Right lobe of liver (tissue), 6 donors: Measurements from ENCODE around the gene PET100. TPM values are rescaled to one million over a fixed set of nuclear protein-coding genes. Genes with fewer than 3 reads are reported as not detected.
A peak's percentile ranks its signal among the peaks of the same experiment; 100 is the strongest.

ENCODE experiments used
- ATAC-seq, 4 donors: fragments of 200-7000 bp; cut with Tn5 transposase; one replicate each; pipeline ENCODE4 v1.9.1; 2020; ENCODE audit warnings: mild to moderate bottlenecking in 4 of 4, moderate library complexity in 4 of 4
- DNase-seq, 3 donors: peaks; one replicate each; pipeline ENCODE4 v3.0.0-alpha.2; 2020
- H3K27ac ChIP-seq, 3 donors: fragments of 200-600 bp; one replicate each; pipeline ENCODE4 v1.8.0; 2022
- H3K27me3 ChIP-seq, 2 donors: fragments of 200-600 bp; one replicate each; pipeline ENCODE4 v1.8.0; 2022
- H3K36me3 ChIP-seq, 4 donors: fragments of 200-600 bp; sonication (generic) in 1 of 4; one replicate each; pipeline versions ENCODE4 v1.5.1 to v1.8.0; 2017 to 2022; ENCODE audit warnings: control low read depth in 1 of 4
- H3K4me1 ChIP-seq, 4 donors: fragments of 200-600 bp; sonication (generic) in 1 of 4; one replicate each; pipeline versions ENCODE4 v1.5.1 to v1.8.0; 2017 to 2022; ENCODE audit warnings: control low read depth in 1 of 4
- H3K4me3 ChIP-seq, 3 donors: fragments of 200-600 bp; one replicate each; pipeline ENCODE4 v1.8.0; 2022
- H3K9me3 ChIP-seq, 4 donors: fragments of 200-600 bp; sonication (generic) in 1 of 4; one replicate each; pipeline versions ENCODE4 v1.5.1 to v1.8.0; 2017 to 2022; ENCODE audit warnings: control low read depth in 1 of 4
- CTCF ChIP-seq, 4 donors: fragments of 200-600 bp in 3 of 4; fragments of 450-650 bp in 1 of 4; IDR thresholded peaks; one replicate each; pipeline versions ENCODE4 v1.5.1 to v1.8.0; 2016 to 2022; ENCODE audit warnings: antibody characterized with exemption in 4 of 4, mild to moderate bottlenecking in 2 of 4
- POLR2A ChIP-seq: fragments of 450-650 bp; IDR thresholded peaks from one replicate; pipeline ENCODE4 v1.6.1; 2017; ENCODE audit warnings: antibody characterized with exemption, mild to moderate bottlenecking
- WGBS: methylation state at CpG from one replicate; pipeline ENCODE4 v1.1.6; 2018; ENCODE audit warnings: low coverage, low lambda C conversion rate; ENCODE audit not compliant: insufficient coverage; ENCODE audit errors: missing lambda C conversion rate; 5-methylcytosine and 5-hydroxymethylcytosine counted together
- intact Hi-C, 2 donors: fragments of 100-400 bp; cut with DNase I; formaldehyde crosslinking; loops; one replicate each; pipeline versions ENCODE4 v1.11.2 to v1.14.1; 2022
- total RNA-seq, 6 experiments: library from RNA; depleted of rRNA in 2 of 6; stranded (reverse); fragments of >200 nt in 2 of 6; fragmentation: NEBNext Ultra II Directional in 3 of 6; extraction: Animal tissue kit (Norgen Biotek cat#: 25700) in 3 of 6; gene quantifications; one replicate each; pipeline versions ENCODE4 v1.1.0 to v1.2.4, GENCODE V29; 2016 to 2023
- donor health status: DM: no; HTN: yes; CAD: no.
- donor health status: DM: no; HTN: no; CAD: no.
- donor health status: DM: no; HTN: no; CAD: no.
- donor health status: DM: no; HTN: yes; CAD: no.
- donor health status: DM: no; HTN: yes; CAD: no.

Gene PET100
- total RNA-seq, 6 experiments from 2014 or later, result 6.8 to 83.9 (median 56.5) TPM

- Histone ChIP-seq H3K27ac (no peak overlapping the region), H3K27me3 (no peaks in the 10 kb centered on the region), H3K4me1 (peaks cover 0 to 16% (median 7%) of the 10 kb centered on the region in 4 donors), H3K4me3 (no peak overlapping the region), H3K9me3 (no peaks in the 10 kb centered on the region), H3K36me3 (no peaks in the 10 kb centered on the region)
- DNase-seq (no peak), ATAC-seq (no peak)
- TF ChIP-seq POLR2A (no peak), CTCF (IDR thresholded peaks at IDR 0.05) (no peak)
- intact Hi-C loops, result no loop called here
Observed at GRCh38 chr19:7600721-7601120, 28.9 kb upstream of the PET100 start.

GRCh38 chr19:7602240-7602934 is 27.2 kb upstream of the PET100 start:
- TF ChIP-seq CTCF (IDR thresholded peaks at IDR 0.05), result no peak
- no peak for TF ChIP-seq POLR2A
- DNase-seq (no peak), ATAC-seq (no peak)
- no peaks in the 10 kb centered on the region for H3K36me3 ChIP-seq
- H3K27me3 ChIP-seq, result no peaks in the 10 kb centered on the region
- peaks cover 0 to 16% (median 3%) of the 10 kb centered on the region in 4 donors for H3K4me1 ChIP-seq
- H3K4me3 ChIP-seq, result no peak overlapping the region
- 58% methylated on average over 13 of the region's 15 CpGs for WGBS
- H3K27ac ChIP-seq, result no peak overlapping the region
- no peaks in the 10 kb centered on the region for H3K9me3 ChIP-seq
- intact Hi-C loops, result no loop called here

GRCh38 chr19:7602935-7603497 is 26.6 kb upstream of the PET100 start:
- DNase-seq, result peak in 1 of 3 donors; percentile 45
- TF ChIP-seq POLR2A (no peak), CTCF (IDR thresholded peaks at IDR 0.05) (no peak)
- no peak overlapping the region for H3K27ac ChIP-seq

GRCh38 chr19:7603919-7604318 is 25.7 kb upstream of the PET100 start:
- Histone ChIP-seq H3K27me3 (no peaks in the 10 kb centered on the region), H3K9me3 (no peaks in the 10 kb centered on the region), H3K27ac (no peak overlapping the region), H3K36me3 (peaks cover 0 to 9% (median 0%) of the 10 kb centered on the region in 4 donors), H3K4me3 (no peak overlapping the region), H3K4me1 (peaks cover 0 to 16% (median 3%) of the 10 kb centered on the region in 4 donors)
- WGBS, result 66% methylated on average over 9 of the region's 9 CpGs
- DNase-seq (no peak), ATAC-seq (peak in 3 of 4 donors; percentile 8 to 25 (median 19))
- TF ChIP-seq CTCF (IDR thresholded peaks at IDR 0.05), result no peak
- TF ChIP-seq POLR2A, result no peak
- intact Hi-C loops, result no loop called here

More at GRCh38 chr19:7602935-7603497, 26.6 kb upstream of the PET100 start:
- Histone ChIP-seq H3K36me3 (peaks cover 0 to 1% (median 0%) of the 10 kb centered on the region in 4 donors), H3K27me3 (no peaks in the 10 kb centered on the region), H3K4me1 (peaks cover 0 to 16% (median 3%) of the 10 kb centered on the region in 4 donors), H3K9me3 (no peaks in the 10 kb centered on the region), H3K4me3 (no peak overlapping the region)
- intact Hi-C loops, result no loop called here
- peak in 2 of 4 donors; percentile 19 to 20 for ATAC-seq
- WGBS, result 57% methylated on average over 5 of the region's 11 CpGs
